Caco-2 (cell line): ENCODE results near the gene KPNA3. TPM values are rescaled to one million over a fixed set of nuclear protein-coding genes. Genes with fewer than 3 reads are reported as not detected.

Source experiments
- BruUV-seq: library from RNA; stranded (reverse); fragments of 400-500 nt; replicated peaks from 2 replicates; lab custom pipeline; 2021; lab: Mats Ljungman, UMichigan
- CTCF ChIA-PET: fragments of 300-600 bp; sonication (Branson Sonifier 250); formaldehyde crosslinking; loops from one replicate; lab custom pipeline; 2022; ENCODE audit warnings: antibody characterized with exemption; lab: Charles Lee
- POLR2A ChIA-PET: fragments of 300-600 bp; sonication (Branson Sonifier 250); formaldehyde crosslinking; loops from one replicate; lab custom pipeline; 2022; ENCODE audit warnings: antibody characterized with exemption; lab: Charles Lee
- DNase-seq, 2 experiments: peaks; one replicate each; pipeline versions ENCODE4 v3.0.0 to v3.0.0-alpha.2; 2020 to 2022
- H3K27me3 ChIP-seq: replicated peaks from 2 replicates; pipeline ENCODE4 v1.6.0; 2011; ENCODE audit warnings: low read length; ENCODE audit not compliant: control insufficient read depth, insufficient read depth
- H3K36me3 ChIP-seq: 2 replicates; pipeline ENCODE4 v1.5.1; 2011; ENCODE audit warnings: low read length; ENCODE audit not compliant: control insufficient read depth, insufficient read depth
- H3K4me1 ChIP-seq: fragments of 250-450 bp; sonication (Bioruptor Pico); 2 replicates; pipeline ENCODE4 v1.5.1; 2020; ENCODE audit warnings: mild to moderate bottlenecking
- H3K4me3 ChIP-seq: 2 replicates; pipeline ENCODE4 v1.5.1; 2011; ENCODE audit warnings: low read depth, mild to moderate bottlenecking, control low read depth, low read length
- H3K9me3 ChIP-seq: fragments of 250-450 bp; sonication (Bioruptor Pico); 2 replicates; pipeline ENCODE4 v1.5.1; 2020; ENCODE audit warnings: mild to moderate bottlenecking, moderate library complexity
- H3K27ac Mint-ChIP-seq: one replicate; pipeline ENCODE4 v1.8.0; 2022; ENCODE audit warnings: mixed read lengths; ENCODE audit not compliant: unreplicated experiment
- H3K27me3 Mint-ChIP-seq: one replicate; pipeline ENCODE4 v1.8.0; 2022; ENCODE audit warnings: mixed read lengths; ENCODE audit not compliant: insufficient read depth, unreplicated experiment
- H3K36me3 Mint-ChIP-seq: one replicate; pipeline ENCODE4 v1.8.0; 2022; ENCODE audit warnings: mild to moderate bottlenecking, mixed read lengths; ENCODE audit not compliant: insufficient read depth, unreplicated experiment
- H3K4me1 Mint-ChIP-seq: one replicate; pipeline ENCODE4 v1.8.0; 2022; ENCODE audit warnings: low read depth, mixed read lengths; ENCODE audit not compliant: unreplicated experiment
- H3K4me3 Mint-ChIP-seq: one replicate; pipeline ENCODE4 v1.8.0; 2022; ENCODE audit warnings: mild to moderate bottlenecking, moderate library complexity, mixed read lengths; ENCODE audit not compliant: unreplicated experiment
- H3K9me3 Mint-ChIP-seq: one replicate; pipeline ENCODE4 v1.8.0; 2022; ENCODE audit warnings: mixed read lengths; ENCODE audit not compliant: unreplicated experiment
- intact Hi-C: fragments of 100-400 bp; cut with micrococcal nuclease; formaldehyde crosslinking; loops from one replicate; pipeline ENCODE4 v1.10.0; 2022; ENCODE audit not compliant: unreplicated experiment
- total RNA-seq: library from RNA; stranded (reverse); gene quantifications from 2 replicates; pipeline ENCODE4 v1.2.3, GENCODE V29; 2022
- TF ChIP-seq, protein P1 (sequence below), 2 experiments: fragments of 200-600 bp in 1 of 2; IDR thresholded peaks; 1 replicate in 1 of 2; 2 replicates in 1 of 2; pipeline versions ENCODE4 v1.5.1 to v1.8.0; 2011 to 2022; ENCODE audit warnings: antibody characterized with exemption in 1 of 2, control low read depth in 1 of 2, inconsistent platforms in 1 of 2, low read depth in 1 of 2, low read length in 1 of 2, mild to moderate bottlenecking in 1 of 2, moderate library complexity in 1 of 2; ENCODE audit not compliant: insufficient read depth in 1 of 2, severe bottlenecking in 1 of 2, unreplicated experiment in 1 of 2

KPNA3 gene
- total RNA-seq, 1 experiment from 2014 or later, result 81.9 TPM

GRCh38 chr13:49779721-49780120 is 12.8 kb downstream of the KPNA3 start:
- intact Hi-C loops, result no loop called here
- Mint-ChIP-seq H3K9me3 (no peaks in the 10 kb centered on the region), H3K4me1 (peaks cover 36% of the 10 kb centered on the region), H3K27ac (peak overlapping the region; percentile 1), H3K4me3 (no peak overlapping the region), H3K27me3 (no peaks in the 10 kb centered on the region), H3K36me3 (peaks cover 6% of the 10 kb centered on the region)
- peaks cover 12% of the 10 kb centered on the region; the same call in 1 of the 2 replicates for H3K4me1 ChIP-seq
- H3K36me3 ChIP-seq, result no peaks in the 10 kb centered on the region
- TF ChIP-seq, protein P1, sequence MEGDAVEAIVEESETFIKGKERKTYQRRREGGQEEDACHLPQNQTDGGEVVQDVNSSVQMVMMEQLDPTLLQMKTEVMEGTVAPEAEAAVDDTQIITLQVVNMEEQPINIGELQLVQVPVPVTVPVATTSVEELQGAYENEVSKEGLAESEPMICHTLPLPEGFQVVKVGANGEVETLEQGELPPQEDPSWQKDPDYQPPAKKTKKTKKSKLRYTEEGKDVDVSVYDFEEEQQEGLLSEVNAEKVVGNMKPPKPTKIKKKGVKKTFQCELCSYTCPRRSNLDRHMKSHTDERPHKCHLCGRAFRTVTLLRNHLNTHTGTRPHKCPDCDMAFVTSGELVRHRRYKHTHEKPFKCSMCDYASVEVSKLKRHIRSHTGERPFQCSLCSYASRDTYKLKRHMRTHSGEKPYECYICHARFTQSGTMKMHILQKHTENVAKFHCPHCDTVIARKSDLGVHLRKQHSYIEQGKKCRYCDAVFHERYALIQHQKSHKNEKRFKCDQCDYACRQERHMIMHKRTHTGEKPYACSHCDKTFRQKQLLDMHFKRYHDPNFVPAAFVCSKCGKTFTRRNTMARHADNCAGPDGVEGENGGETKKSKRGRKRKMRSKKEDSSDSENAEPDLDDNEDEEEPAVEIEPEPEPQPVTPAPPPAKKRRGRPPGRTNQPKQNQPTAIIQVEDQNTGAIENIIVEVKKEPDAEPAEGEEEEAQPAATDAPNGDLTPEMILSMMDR (IDR thresholded peaks at IDR 0.05; ENCODE audit: insufficient read depth in 1 of 2, low read depth in 1 of 2, low read length in 1 of 2, severe bottlenecking in 1 of 2, unreplicated experiment in 1 of 2), result no peak
- no TSS peak for BruUV-seq
- ChIA-PET POLR2A (interaction anchor here (0.6 kb wide), 1 partner anchor 64 kb away, joined by 3 read pairs; no protein-coding TSS in a partner anchor), CTCF (interaction anchor here (0.6 to 0.7 kb wide), 2 partner anchors 11 to 52 kb away, joined by 3 read pairs; no protein-coding TSS in a partner anchor)
- H3K9me3 ChIP-seq, result no peaks in the 10 kb centered on the region
- no peak overlapping the region for H3K4me3 ChIP-seq
- H3K27me3 ChIP-seq, result no peaks in the 10 kb centered on the region
- no peak for DNase-seq

- no TSS peak for BruUV-seq
- Mint-ChIP-seq H3K36me3 (peaks cover 11% of the 10 kb centered on the region), H3K9me3 (no peaks in the 10 kb centered on the region), H3K27me3 (no peaks in the 10 kb centered on the region), H3K4me1 (peaks cover 34% of the 10 kb centered on the region), H3K27ac (no peak overlapping the region), H3K4me3 (no peak overlapping the region)
- Histone ChIP-seq H3K4me1 (peaks cover 8% of the 10 kb centered on the region; the same call in 1 of the 2 replicates), H3K9me3 (no peaks in the 10 kb centered on the region), H3K27me3 (no peaks in the 10 kb centered on the region), H3K4me3 (no peak overlapping the region), H3K36me3 (no peaks in the 10 kb centered on the region)
- DNase-seq, result peak in 1 of 2 experiments; percentile 11
- intact Hi-C loops, result no loop called here
- ChIA-PET CTCF (interaction anchor here (1.0 kb wide), 1 partner anchor 43 kb away, joined by 3 read pairs; no protein-coding TSS in a partner anchor), POLR2A (no interaction called here)
- TF ChIP-seq, protein P1 (IDR thresholded peaks at IDR 0.05; ENCODE audit: insufficient read depth in 1 of 2, low read depth in 1 of 2, low read length in 1 of 2, severe bottlenecking in 1 of 2, unreplicated experiment in 1 of 2), result no peak
Observed at GRCh38 chr13:49777746-49778614, 14.5 kb downstream of the KPNA3 start.

- Mint-ChIP-seq H3K9me3 (no peaks in the 10 kb centered on the region), H3K27ac (no peak overlapping the region), H3K27me3 (no peaks in the 10 kb centered on the region), H3K4me3 (no peak overlapping the region), H3K4me1 (peaks cover 34% of the 10 kb centered on the region), H3K36me3 (peaks cover 11% of the 10 kb centered on the region)
- intact Hi-C loops, result no loop called here
- Histone ChIP-seq H3K9me3 (no peaks in the 10 kb centered on the region), H3K4me1 (peaks cover 8% of the 10 kb centered on the region; the same call in 1 of the 2 replicates), H3K4me3 (no peak overlapping the region), H3K27me3 (no peaks in the 10 kb centered on the region), H3K36me3 (no peaks in the 10 kb centered on the region)
- ChIA-PET CTCF (no interaction called here), POLR2A (no interaction called here)
- no peak for DNase-seq
- no TSS peak for BruUV-seq
- TF ChIP-seq, protein P1 (IDR thresholded peaks at IDR 0.05; ENCODE audit: insufficient read depth in 1 of 2, low read depth in 1 of 2, low read length in 1 of 2, severe bottlenecking in 1 of 2, unreplicated experiment in 1 of 2), result no peak
Observed at GRCh38 chr13:49776871-49777270, 15.6 kb downstream of the KPNA3 start.
